A673 (cell line): ENCODE measurements around the gene TUBB3.

Experiments
- EZH2 ChIP-seq: fragments of 200-600 bp; sonication (generic); IDR thresholded peaks from 2 replicates; pipeline ENCODE4 v1.6.1; 2017; ENCODE audit warnings: borderline replicate concordance, low read depth, mild to moderate bottlenecking, mixed read lengths, antibody characterized with exemption, low read length; ENCODE audit not compliant: poor library complexity, severe bottlenecking
- TF ChIP-seq, protein P1 (sequence below): fragments of 300-800, 200-600 bp; sonication (generic); conservative IDR thresholded peaks from 2 replicates; pipeline ENCODE4 v1.5.1; 2017; ENCODE audit warnings: low read depth, mild to moderate bottlenecking, antibody characterized with exemption, low read length, moderate library complexity, mixed read lengths

DNA sequence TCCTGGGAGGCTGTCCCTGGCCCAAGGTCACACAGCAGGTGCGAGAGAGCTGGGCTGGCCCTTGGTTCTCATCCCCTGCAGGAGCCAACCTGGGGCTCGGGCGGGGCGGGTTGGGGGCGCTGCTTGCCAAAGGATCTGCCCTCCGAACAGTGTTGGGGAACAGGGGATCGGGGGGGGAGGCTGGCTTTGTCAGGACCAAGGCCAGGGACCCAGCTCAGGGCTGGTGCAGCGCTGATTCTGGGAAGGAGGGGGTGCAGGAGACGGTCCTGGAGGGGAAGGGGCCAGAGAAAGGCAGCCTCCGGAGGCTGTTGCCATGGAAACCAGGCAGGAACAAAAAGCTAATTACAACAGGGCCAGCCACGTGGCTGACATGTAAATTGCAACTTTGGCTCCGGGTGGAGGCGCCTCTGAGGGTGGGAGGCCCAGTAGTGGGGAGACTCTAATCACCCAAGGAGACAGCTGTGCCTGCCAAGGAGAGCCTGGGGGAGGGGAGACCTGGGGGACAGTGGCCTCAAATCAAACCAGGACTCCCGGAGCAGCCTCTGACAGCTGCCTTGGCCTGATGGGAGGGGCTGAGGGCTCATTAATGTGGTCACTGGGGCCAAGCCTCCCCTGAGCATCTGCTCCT lies 1.3 kb downstream of the TUBB3 start:
- TF ChIP-seq, protein P1, sequence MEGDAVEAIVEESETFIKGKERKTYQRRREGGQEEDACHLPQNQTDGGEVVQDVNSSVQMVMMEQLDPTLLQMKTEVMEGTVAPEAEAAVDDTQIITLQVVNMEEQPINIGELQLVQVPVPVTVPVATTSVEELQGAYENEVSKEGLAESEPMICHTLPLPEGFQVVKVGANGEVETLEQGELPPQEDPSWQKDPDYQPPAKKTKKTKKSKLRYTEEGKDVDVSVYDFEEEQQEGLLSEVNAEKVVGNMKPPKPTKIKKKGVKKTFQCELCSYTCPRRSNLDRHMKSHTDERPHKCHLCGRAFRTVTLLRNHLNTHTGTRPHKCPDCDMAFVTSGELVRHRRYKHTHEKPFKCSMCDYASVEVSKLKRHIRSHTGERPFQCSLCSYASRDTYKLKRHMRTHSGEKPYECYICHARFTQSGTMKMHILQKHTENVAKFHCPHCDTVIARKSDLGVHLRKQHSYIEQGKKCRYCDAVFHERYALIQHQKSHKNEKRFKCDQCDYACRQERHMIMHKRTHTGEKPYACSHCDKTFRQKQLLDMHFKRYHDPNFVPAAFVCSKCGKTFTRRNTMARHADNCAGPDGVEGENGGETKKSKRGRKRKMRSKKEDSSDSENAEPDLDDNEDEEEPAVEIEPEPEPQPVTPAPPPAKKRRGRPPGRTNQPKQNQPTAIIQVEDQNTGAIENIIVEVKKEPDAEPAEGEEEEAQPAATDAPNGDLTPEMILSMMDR = no peak
- TF ChIP-seq EZH2 = no peak
